ENCODE data around the gene ICA1. TPM values are rescaled to one million over a fixed set of nuclear protein-coding genes. Genes with fewer than 3 reads are reported as not detected.
A peak's percentile ranks its signal among the peaks of the same experiment; 100 is the strongest.

The ICA1 gene
- total RNA-seq, 1 donor = 2.2 TPM

- Histone ChIP-seq H3K36me3 (ENCODE audit: insufficient read depth, low read length) (no peaks in the 10 kb centered on the region), H3K27me3 (ENCODE audit: insufficient read depth, low read length) (no peaks in the 10 kb centered on the region), H3K4me2 (ENCODE audit: insufficient read depth, low read length) (no peak overlapping the region), H4K20me1 (ENCODE audit: insufficient read depth, low read length) (no peaks in the 10 kb centered on the region), H3K27ac (ENCODE audit: low read depth, low read length) (no peak overlapping the region), H3K4me1 (ENCODE audit: insufficient read depth, low read length) (peaks cover 8% of the 10 kb centered on the region), H3K9me3 (ENCODE audit: low read depth, low read length) (no peaks in the 10 kb centered on the region), H3K79me2 (ENCODE audit: insufficient read depth, low read length) (no peaks in the 10 kb centered on the region), H2AFZ (ENCODE audit: low read length) (no peak overlapping the region), H3K4me3 (ENCODE audit: insufficient read depth, low read length) (no peak overlapping the region)
- no peak for TF ChIP-seq CTCF (IDR thresholded peaks at IDR 0.05; ENCODE audit: extremely low read depth, low read depth, low read length)
- DNase-seq (ENCODE audit: insufficient read length, low spot score, missing footprints) = no peak
Observed at GRCh38 chr7:8129318-8129659, 132.7 kb downstream of the ICA1 start.

DNA sequence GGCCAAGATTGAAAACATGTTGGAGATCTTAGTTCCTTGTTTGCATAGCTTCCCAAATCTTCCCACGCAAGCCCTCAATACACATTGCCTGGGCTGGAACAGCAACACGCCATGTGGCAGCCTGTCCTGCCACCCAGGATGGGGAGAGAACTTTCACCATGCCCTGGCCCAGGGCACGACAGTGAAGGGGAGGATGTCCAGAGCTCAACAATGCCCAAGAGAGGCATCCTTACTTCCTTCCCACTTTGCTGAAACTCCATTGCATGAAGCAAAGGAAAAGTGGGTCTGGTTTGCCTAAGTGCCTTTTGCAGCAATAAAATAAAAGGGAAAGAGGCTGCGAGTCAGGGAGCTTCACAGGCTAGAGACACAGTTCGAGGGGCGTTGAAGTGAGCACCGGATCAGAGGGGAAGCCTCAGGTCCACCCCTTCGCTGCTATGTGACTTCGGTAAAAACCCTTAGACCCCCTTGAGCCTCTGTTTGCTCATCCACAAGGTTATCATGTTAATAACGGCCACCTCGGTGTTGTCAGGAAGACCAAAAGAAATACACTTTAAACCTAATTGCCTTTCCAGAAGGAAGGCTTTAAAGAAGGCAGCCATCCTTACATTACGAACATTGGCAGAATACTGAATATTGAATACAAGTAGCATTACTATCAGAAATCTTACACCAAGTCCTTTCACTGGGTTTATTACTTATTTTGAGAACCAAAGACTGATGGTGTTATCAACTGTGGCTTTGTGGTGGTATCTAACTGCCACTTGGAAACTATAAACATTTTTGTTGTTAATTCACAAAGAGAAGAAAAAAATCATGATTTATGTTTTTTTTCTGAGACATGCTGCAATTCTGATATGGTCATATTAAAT lies 133.3 kb downstream of the ICA1 start:
- DNase-seq (ENCODE audit: insufficient read length, low spot score, missing footprints) = no peak
- no peaks in the 10 kb centered on the region for H3K27me3 ChIP-seq (ENCODE audit: insufficient read depth, low read length)
- H3K9me3 ChIP-seq (ENCODE audit: low read depth, low read length) = no peaks in the 10 kb centered on the region
- no peaks in the 10 kb centered on the region for H3K79me2 ChIP-seq (ENCODE audit: insufficient read depth, low read length)
- H2AFZ ChIP-seq (ENCODE audit: low read length) = no peak overlapping the region
- no peaks in the 10 kb centered on the region for H3K36me3 ChIP-seq (ENCODE audit: insufficient read depth, low read length)
- no peak overlapping the region for H3K27ac ChIP-seq (ENCODE audit: low read depth, low read length)
- H3K4me1 ChIP-seq (ENCODE audit: insufficient read depth, low read length) = peaks cover 8% of the 10 kb centered on the region
- no peak overlapping the region for H3K4me3 ChIP-seq (ENCODE audit: insufficient read depth, low read length)
- no peak overlapping the region for H3K4me2 ChIP-seq (ENCODE audit: insufficient read depth, low read length)
- H4K20me1 ChIP-seq (ENCODE audit: insufficient read depth, low read length) = no peaks in the 10 kb centered on the region
- no peak for TF ChIP-seq CTCF (IDR thresholded peaks at IDR 0.05; ENCODE audit: extremely low read depth, low read depth, low read length)

DNA sequence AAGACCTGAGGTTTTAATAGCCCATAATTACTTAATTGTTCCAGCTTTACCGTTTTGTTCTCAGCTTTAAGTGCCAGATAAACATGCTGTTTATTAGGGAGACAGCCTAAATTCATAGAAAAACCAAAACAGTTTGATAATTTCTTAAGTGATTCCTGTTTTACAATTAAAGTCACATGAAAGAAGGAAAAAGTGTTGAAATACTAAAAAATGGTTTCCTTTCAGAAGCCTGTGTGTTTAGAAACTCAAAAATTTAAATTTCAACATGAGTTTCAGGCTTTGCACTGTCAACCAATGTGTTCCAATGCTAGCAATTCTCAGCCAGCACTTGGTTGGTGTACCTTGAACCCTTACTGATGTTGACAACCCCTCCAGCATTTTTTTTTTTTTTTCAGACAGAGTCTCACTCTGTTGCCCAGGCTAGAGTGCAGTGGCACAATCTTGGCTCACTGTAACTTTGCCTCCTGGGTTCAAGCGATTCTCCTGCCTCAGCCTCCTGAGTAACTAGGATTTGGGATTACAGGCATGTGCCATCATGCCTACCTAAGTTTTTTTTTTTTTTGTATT lies 135.3 kb downstream of the ICA1 start:
- no peak overlapping the region for H2AFZ ChIP-seq (ENCODE audit: low read length)
- no peak overlapping the region for H3K27ac ChIP-seq (ENCODE audit: low read depth, low read length)
- H3K36me3 ChIP-seq (ENCODE audit: insufficient read depth, low read length) = no peaks in the 10 kb centered on the region
- H3K27me3 ChIP-seq (ENCODE audit: insufficient read depth, low read length) = no peaks in the 10 kb centered on the region
- H3K4me2 ChIP-seq (ENCODE audit: insufficient read depth, low read length) = no peak overlapping the region
- H3K9me3 ChIP-seq (ENCODE audit: low read depth, low read length) = no peaks in the 10 kb centered on the region
- no peak for DNase-seq (ENCODE audit: insufficient read length, low spot score, missing footprints)
- no peak for TF ChIP-seq CTCF (IDR thresholded peaks at IDR 0.05; ENCODE audit: extremely low read depth, low read depth, low read length)
- peaks cover 8% of the 10 kb centered on the region for H3K4me1 ChIP-seq (ENCODE audit: insufficient read depth, low read length)
- no peaks in the 10 kb centered on the region for H3K79me2 ChIP-seq (ENCODE audit: insufficient read depth, low read length)
- H3K4me3 ChIP-seq (ENCODE audit: insufficient read depth, low read length) = no peak overlapping the region
- no peaks in the 10 kb centered on the region for H4K20me1 ChIP-seq (ENCODE audit: insufficient read depth, low read length)

GRCh38 chr7:8125680-8126444 lies 136.1 kb downstream of the ICA1 start:
- peaks cover 8% of the 10 kb centered on the region for H3K4me1 ChIP-seq (ENCODE audit: insufficient read depth, low read length)
- H3K4me3 ChIP-seq (ENCODE audit: insufficient read depth, low read length) = no peak overlapping the region
- H3K79me2 ChIP-seq (ENCODE audit: insufficient read depth, low read length) = no peaks in the 10 kb centered on the region
- H4K20me1 ChIP-seq (ENCODE audit: insufficient read depth, low read length) = no peaks in the 10 kb centered on the region
- H3K9me3 ChIP-seq (ENCODE audit: low read depth, low read length) = no peaks in the 10 kb centered on the region
- no peak for TF ChIP-seq CTCF (IDR thresholded peaks at IDR 0.05; ENCODE audit: extremely low read depth, low read depth, low read length)
- no peaks in the 10 kb centered on the region for H3K36me3 ChIP-seq (ENCODE audit: insufficient read depth, low read length)
- no peak overlapping the region for H3K27ac ChIP-seq (ENCODE audit: low read depth, low read length)
- peak overlapping the region; percentile 76 for H2AFZ ChIP-seq (ENCODE audit: low read length)
- H3K27me3 ChIP-seq (ENCODE audit: insufficient read depth, low read length) = no peaks in the 10 kb centered on the region
- DNase-seq (ENCODE audit: insufficient read length, low spot score, missing footprints) = no peak
- H3K4me2 ChIP-seq (ENCODE audit: insufficient read depth, low read length) = peak overlapping the region; percentile 34
